ACC112 (cell line): ENCODE data around the gene IL10RA.

ENCODE experiments used
- H2AFZ ChIP-seq: fragments of 200-600 bp; sonication (generic); one replicate; pipeline ENCODE4 v1.6.0; 2017; ENCODE audit warnings: antibody characterized with exemption, low read length; ENCODE audit not compliant: unreplicated experiment
- H3K27ac ChIP-seq: fragments of 200-600 bp; sonication (generic); 2 replicates; pipeline ENCODE4 v1.5.1; 2014; ENCODE audit warnings: low read depth, mild to moderate bottlenecking, antibody characterized with exemption, low read length, moderate library complexity
- H3K27me3 ChIP-seq: fragments of 200-600 bp; sonication (generic); 2 replicates; pipeline ENCODE4 v1.6.1; 2014; ENCODE audit warnings: mild to moderate bottlenecking, antibody characterized with exemption, low read length, moderate library complexity, mixed read lengths; ENCODE audit not compliant: insufficient read depth
- H3K36me3 ChIP-seq: fragments of 200-600 bp; sonication (generic); 2 replicates; pipeline ENCODE4 v1.6.1; 2016; ENCODE audit warnings: mild to moderate bottlenecking, antibody characterized with exemption, low read length, moderate library complexity, mixed read lengths; ENCODE audit not compliant: insufficient read depth
- H3K4me1 ChIP-seq: fragments of 200-600 bp; sonication (generic); one replicate; pipeline ENCODE4 v1.6.1; 2016; ENCODE audit warnings: low read length, mixed read lengths; ENCODE audit not compliant: insufficient read depth, unreplicated experiment, control insufficient read depth
- H3K4me3 ChIP-seq: fragments of 200-600 bp; sonication (generic); 2 replicates; pipeline ENCODE4 v1.5.1; 2014; ENCODE audit warnings: mild to moderate bottlenecking, low read depth, low read length
- H3K79me2 ChIP-seq: fragments of 200-600 bp; sonication (generic); one replicate; pipeline ENCODE4 v1.6.0; 2016; ENCODE audit warnings: low read length; ENCODE audit not compliant: control insufficient read depth, unreplicated experiment, insufficient read depth

Gene IL10RA

DNA sequence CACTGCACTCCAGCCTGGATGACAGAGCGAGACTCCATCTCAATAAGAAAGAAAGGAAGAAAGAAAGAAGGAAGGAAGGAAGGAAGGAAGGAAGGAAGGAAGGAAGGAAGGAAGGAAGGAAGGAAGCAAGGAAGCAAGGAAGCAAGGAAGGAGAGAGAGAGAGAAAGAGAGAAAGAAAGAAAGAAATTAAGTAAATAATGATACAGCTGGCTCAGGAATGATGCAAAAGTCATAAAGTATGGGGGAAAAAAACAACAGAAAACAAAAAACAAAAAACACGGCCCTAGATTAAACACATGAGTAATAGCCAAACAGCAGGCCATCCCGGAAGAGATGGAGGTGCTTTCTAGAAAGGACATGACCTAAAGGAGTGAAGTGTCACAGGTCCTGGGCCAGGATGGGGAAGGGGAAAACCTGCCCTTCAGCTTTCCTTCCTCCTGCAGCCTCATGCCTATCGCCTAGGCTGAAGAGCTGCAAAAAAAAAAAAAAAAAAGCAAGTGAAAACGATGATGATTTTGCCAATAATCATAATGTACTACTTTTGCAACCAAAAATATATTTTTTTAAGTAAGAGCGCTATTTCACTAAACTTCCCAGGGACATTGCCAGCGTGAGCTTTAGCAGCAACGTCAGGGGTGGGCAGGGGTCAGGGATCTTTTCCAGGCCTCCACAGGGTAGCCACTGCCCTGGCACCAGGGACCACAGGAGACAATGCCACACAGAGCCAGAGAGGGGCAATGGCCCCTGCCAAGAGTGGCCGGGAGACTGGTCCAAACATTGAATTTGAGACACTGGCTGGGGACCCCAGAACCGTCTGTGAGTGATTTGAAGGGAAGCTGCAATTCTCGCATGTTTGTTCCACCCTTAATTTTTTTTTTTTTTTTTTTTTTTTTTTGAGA lies 62.5 kb downstream of the IL10RA start:
- Histone ChIP-seq H3K36me3 (no peaks in the 10 kb centered on the region), H3K79me2 (no peaks in the 10 kb centered on the region), H3K4me3 (no peak overlapping the region), H3K27ac (no peak overlapping the region), H2AFZ (no peak overlapping the region), H3K4me1 (no peaks in the 10 kb centered on the region), H3K27me3 (peaks cover 61% of the 10 kb centered on the region)

DNA sequence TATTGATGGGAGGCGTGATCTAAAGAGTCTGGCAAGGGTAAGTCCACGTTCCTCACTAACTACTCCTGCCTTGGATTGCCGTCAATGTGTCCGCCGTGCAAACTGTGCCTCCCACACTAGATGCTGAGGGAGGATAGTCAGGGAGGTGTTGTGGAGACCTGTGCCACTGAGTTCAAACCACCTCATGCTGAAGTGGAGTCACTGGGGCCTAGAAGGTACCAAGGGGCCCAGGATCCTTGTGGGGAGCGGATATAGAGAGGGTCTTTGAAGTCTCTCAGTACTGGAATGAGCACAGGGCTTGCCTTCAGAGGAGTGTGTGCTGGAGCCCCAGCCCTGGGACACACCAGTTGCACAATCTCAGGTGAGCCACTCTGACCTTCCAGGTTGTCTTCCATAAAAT lies 63.6 kb downstream of the IL10RA start:
- Histone ChIP-seq H3K4me3 (no peak overlapping the region), H3K79me2 (no peaks in the 10 kb centered on the region), H3K27me3 (peaks cover 55% of the 10 kb centered on the region), H3K36me3 (no peaks in the 10 kb centered on the region), H3K27ac (no peak overlapping the region), H2AFZ (no peak overlapping the region), H3K4me1 (no peaks in the 10 kb centered on the region)

DNA sequence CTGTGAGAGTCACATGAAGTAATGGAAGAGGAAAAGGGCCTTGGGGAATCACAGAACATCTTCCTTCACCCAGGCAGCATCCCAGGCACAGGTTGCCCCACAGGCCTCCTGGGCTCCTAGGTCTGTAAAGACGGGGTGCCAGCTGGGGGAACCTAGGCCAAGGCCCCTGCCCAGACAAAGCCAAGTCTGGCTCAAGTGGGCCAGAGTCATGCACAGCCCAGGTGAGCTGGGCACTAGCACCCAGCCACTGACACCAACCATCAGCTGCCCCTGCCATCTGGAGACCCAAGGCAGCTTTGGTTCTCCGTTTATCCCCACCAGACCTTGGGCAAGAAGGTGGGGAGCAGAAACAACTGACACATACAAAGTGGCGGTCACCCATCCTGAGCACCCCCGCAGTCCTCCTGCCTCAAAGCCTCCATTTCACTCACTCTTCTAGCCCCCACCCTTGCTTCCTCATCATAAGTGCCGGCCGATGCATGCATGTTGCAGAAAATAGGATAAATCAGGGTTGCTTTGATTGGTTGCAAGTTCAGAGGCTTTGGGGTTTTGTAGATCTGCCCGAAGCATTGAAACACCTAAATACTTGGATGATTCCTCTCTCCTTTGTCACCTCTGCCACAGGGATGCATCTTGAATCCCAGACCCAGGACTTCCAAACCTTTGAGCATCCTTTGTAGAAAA lies 64.2 kb downstream of the IL10RA start:
- Histone ChIP-seq H3K4me3 (no peak overlapping the region), H3K27ac (no peak overlapping the region), H3K4me1 (no peaks in the 10 kb centered on the region), H3K27me3 (peaks cover 49% of the 10 kb centered on the region), H2AFZ (no peak overlapping the region), H3K79me2 (no peaks in the 10 kb centered on the region), H3K36me3 (no peaks in the 10 kb centered on the region)
